GM19455 (cell line): ENCODE data around the gene DTWD2.

Source experiments
- ATAC-seq: cut with Tn5 transposase; IDR thresholded peaks from one replicate; pipeline ENCODE4 v1.9.1; 2021; ENCODE audit not compliant: unreplicated experiment

DTWD2 gene

DNA sequence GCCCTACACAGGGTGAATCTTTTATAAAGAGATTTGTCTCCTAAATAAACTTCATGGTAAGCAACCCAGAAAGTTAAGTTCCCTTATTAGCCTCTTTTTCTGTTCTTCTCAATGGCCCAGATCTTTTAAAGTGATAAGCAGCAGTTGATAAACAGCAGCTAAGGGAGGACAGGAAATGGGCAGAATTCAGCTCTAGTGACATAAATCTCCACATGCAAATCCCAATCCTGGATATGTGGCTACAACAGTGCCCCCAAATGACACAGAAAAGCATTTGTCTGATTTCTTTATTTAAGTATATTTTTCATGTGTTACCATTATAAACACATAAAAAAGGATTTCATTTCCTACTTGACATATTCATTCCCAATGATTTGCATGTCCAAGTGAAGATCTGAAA is 199.0 kb downstream of the DTWD2 start:
- ATAC-seq, result no peak

DNA sequence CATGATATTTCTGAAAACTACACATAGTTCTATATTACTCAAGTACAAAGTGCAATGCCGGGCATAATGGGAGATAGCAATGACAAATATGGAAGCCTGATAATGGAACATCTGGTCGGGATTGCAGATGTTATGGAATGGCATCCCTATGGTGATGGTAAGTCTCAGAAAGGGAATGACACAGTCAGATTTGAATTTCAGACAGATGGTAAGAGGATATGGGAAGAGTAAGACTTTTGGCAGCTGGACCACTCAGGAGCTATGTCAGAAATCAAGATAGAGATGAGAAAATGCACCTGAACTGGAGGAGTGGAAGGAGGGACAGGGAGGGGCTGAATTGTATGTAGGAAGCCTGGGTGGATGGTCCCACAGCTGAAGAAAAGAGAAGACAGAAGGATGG is 200.0 kb downstream of the DTWD2 start:
- no peak for ATAC-seq
